SK-N-SH treated with all-trans-retinoic acid at 6 μM for 48 hours (cell line): ENCODE results near the gene PRKCZ.

ENCODE experiments used
- CREB5 ChIP-seq: fragments of 250-450 bp; sonication (Bioruptor Pico); IDR thresholded peaks from 2 replicates; pipeline ENCODE4 v1.5.1; 2020; ENCODE audit warnings: low read depth, mild to moderate bottlenecking, moderate library complexity
- PATZ1 ChIP-seq: fragments of 250-450 bp; sonication (Bioruptor Pico); IDR thresholded peaks from 2 replicates; pipeline ENCODE4 v1.8.0; 2020; ENCODE audit warnings: mild to moderate bottlenecking, moderate library complexity, borderline replicate concordance

- TF ChIP-seq PATZ1 (no peak), CREB5 (CRISPR knock-in tag) (no peak)
Observed at GRCh38 chr1:2202843-2203601, 152.8 kb downstream of the PRKCZ start.
